ENCODE measurements around the gene CAPN1.
"Not testable (repeated sequence)": the region's sequence is repeated elsewhere in the genome, so short reads cannot be mapped to it uniquely, and the experiment has no call there.

The CAPN1 gene

GRCh38 chr11:65163684-65164083, 18.0 kb upstream of the CAPN1 start:
- no peak for DNase-seq

GRCh38 chr11:65165410-65166317, 16.1 kb upstream of the CAPN1 start:
- DNase-seq = no peak

GRCh38 chr11:65166893-65167292, 14.8 kb upstream of the CAPN1 start:
- no peak for DNase-seq

GRCh38 chr11:65167656-65168055, 14.1 kb upstream of the CAPN1 start:
- no peak for DNase-seq

- no peak for DNase-seq
Measured at GRCh38 chr11:65169164-65169641, 12.5 kb upstream of the CAPN1 start.

GRCh38 chr11:65170058-65170534, 11.6 kb upstream of the CAPN1 start, which contains the start of gene SPDYC:
TSS of gene SPDYC (plus strand) at chr11:65170233. CDS start at chr11:65171358, 1,125 bp downstream.
- DNase-seq = no peak

GRCh38 chr11:65172600-65172999, 9.1 kb upstream of the CAPN1 start:
- DNase-seq = no peak

GRCh38 chr11:65174571-65175010, 7.1 kb upstream of the CAPN1 start:
- not testable (repeated sequence) for DNase-seq

- peak; percentile 59 to 66 for DNase-seq
Measured at GRCh38 chr11:65180877-65181568, 705 bp upstream of the CAPN1 start.

- no peak for DNase-seq
Measured at GRCh38 chr11:65182258-65183170, 786 bp downstream of the CAPN1 start.

- no peak for DNase-seq
Measured at GRCh38 chr11:65183201-65183891, 1.6 kb downstream of the CAPN1 start.

GRCh38 chr11:65184146-65184545, 2.4 kb downstream of the CAPN1 start:
- no peak for DNase-seq

GRCh38 chr11:65185171-65185570, 3.4 kb downstream of the CAPN1 start:
- DNase-seq = no peak

GRCh38 chr11:65185869-65186341, 4.2 kb downstream of the CAPN1 start:
- no peak for DNase-seq

- no peak for DNase-seq
Measured at GRCh38 chr11:65186701-65187100, 5.0 kb downstream of the CAPN1 start.

GRCh38 chr11:65187146-65187675, 5.5 kb downstream of the CAPN1 start:
- no peak for DNase-seq

- DNase-seq = no peak
Measured at GRCh38 chr11:65187971-65188461, 6.3 kb downstream of the CAPN1 start.

- DNase-seq = no peak
Measured at GRCh38 chr11:65188486-65188885, 6.8 kb downstream of the CAPN1 start.

GRCh38 chr11:65189191-65189590, 7.5 kb downstream of the CAPN1 start:
- DNase-seq = no peak

- DNase-seq = no peak
Measured at GRCh38 chr11:65194564-65194963, 12.8 kb downstream of the CAPN1 start.

GRCh38 chr11:65204143-65204542, 22.4 kb downstream of the CAPN1 start:
- DNase-seq = no peak

Data from CD4-positive, alpha-beta T cell treated with Interferon alpha-2 for 1 hour (primary cell).